ENCODE data around the gene F8.

F8 gene

DNA sequence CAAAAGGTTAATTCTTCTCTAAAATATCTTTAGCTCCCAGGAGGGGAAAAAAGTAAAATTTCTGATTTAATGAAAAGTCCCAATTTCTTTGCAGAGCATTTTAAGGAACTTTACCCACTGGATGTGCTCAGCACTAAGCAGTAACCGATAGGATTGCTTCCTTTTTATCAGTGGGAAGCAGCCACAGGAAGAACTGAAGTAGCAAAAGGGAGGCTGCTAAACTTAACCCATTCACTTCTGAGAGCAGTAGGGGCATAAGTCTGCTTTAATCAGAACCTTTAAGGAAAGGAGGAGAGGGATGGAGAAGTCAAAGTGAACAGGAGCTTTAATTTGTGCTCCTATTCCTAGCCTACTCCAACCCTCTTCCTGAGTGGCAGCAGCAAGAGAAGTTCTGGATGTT is at the start of gene F8:
Gene F8, minus strand, starts transcription at position 139 of the 400 bp plus-strand sequence. CDS start 171 bp downstream, outside the sequence.
- H2AFZ ChIP-seq (ENCODE audit: low read length) = peak within 1 kb of the TSS; percentile 48; the same call in 1 of the 2 replicates
- no peak for TF ChIP-seq EZH2phosphoT487 (IDR thresholded peaks at IDR 0.05; ENCODE audit: borderline replicate concordance)
- TF ChIP-seq, protein P1, sequence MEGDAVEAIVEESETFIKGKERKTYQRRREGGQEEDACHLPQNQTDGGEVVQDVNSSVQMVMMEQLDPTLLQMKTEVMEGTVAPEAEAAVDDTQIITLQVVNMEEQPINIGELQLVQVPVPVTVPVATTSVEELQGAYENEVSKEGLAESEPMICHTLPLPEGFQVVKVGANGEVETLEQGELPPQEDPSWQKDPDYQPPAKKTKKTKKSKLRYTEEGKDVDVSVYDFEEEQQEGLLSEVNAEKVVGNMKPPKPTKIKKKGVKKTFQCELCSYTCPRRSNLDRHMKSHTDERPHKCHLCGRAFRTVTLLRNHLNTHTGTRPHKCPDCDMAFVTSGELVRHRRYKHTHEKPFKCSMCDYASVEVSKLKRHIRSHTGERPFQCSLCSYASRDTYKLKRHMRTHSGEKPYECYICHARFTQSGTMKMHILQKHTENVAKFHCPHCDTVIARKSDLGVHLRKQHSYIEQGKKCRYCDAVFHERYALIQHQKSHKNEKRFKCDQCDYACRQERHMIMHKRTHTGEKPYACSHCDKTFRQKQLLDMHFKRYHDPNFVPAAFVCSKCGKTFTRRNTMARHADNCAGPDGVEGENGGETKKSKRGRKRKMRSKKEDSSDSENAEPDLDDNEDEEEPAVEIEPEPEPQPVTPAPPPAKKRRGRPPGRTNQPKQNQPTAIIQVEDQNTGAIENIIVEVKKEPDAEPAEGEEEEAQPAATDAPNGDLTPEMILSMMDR (conservative IDR thresholded peaks at IDR 0.05; ENCODE audit: low read length) = no peak
- H4K20me1 ChIP-seq (ENCODE audit: insufficient read depth, low read length, poor library complexity, severe bottlenecking) = no peaks in the 10 kb centered on the region
- H3K9me2 ChIP-seq (replicated peaks; ENCODE audit: low read depth, low read length) = no peaks in the 10 kb centered on the region
- H3K27me3 ChIP-seq (ENCODE audit: insufficient read depth, low read length, poor library complexity, severe bottlenecking) = no peaks in the 10 kb centered on the region
- peaks cover 5% of the 10 kb centered on the region for H3F3A ChIP-seq (ENCODE audit: low read depth)
- H3K79me2 ChIP-seq (ENCODE audit: insufficient read depth, low read length) = peaks cover under 1% of the 10 kb centered on the region; the same call in 1 of the 2 replicates
- H3K4me2 ChIP-seq (ENCODE audit: low read depth, low read length, poor library complexity, severe bottlenecking) = peak within 1 kb of the TSS; percentile 47
- H3K4me3 ChIP-seq (ENCODE audit: low read length, poor library complexity, severe bottlenecking) = peak within 1 kb of the TSS; percentile 24
- no peak within 1 kb of the TSS for H3K9ac ChIP-seq (ENCODE audit: low read depth, low read length, poor library complexity, severe bottlenecking)
- no peaks in the 10 kb centered on the region for H3K36me3 ChIP-seq (ENCODE audit: insufficient read depth, low read length)
- no peaks in the 10 kb centered on the region for H3K9me3 ChIP-seq (ENCODE audit: insufficient read depth, low read depth, low read length)
- H3K4me1 ChIP-seq (ENCODE audit: insufficient read depth, low read length, poor library complexity, severe bottlenecking) = no peaks in the 10 kb centered on the region

GRCh38 chrX:155071694-155072280 is 49.3 kb upstream of the F8 start:
- Histone ChIP-seq H4K20me1 (ENCODE audit: insufficient read depth, low read length, poor library complexity, severe bottlenecking) (peaks cover 9% of the 10 kb centered on the region), H3K36me3 (ENCODE audit: insufficient read depth, low read length) (no peaks in the 10 kb centered on the region; the same call in 1 of the 2 replicates), H3K9me3 (ENCODE audit: insufficient read depth, low read depth, low read length) (no peaks in the 10 kb centered on the region), H3K9ac (ENCODE audit: low read depth, low read length, poor library complexity, severe bottlenecking) (peak overlapping the region; percentile 95), H2AFZ (ENCODE audit: low read length) (peak overlapping the region; percentile 96), H3K4me3 (ENCODE audit: low read length, poor library complexity, severe bottlenecking) (peak overlapping the region; percentile 98), H3F3A (ENCODE audit: low read depth) (no peaks in the 10 kb centered on the region), H3K4me2 (ENCODE audit: low read depth, low read length, poor library complexity, severe bottlenecking) (peak overlapping the region; percentile 86), H3K4me1 (ENCODE audit: insufficient read depth, low read length, poor library complexity, severe bottlenecking) (peaks cover 43% of the 10 kb centered on the region), H3K9me2 (replicated peaks; ENCODE audit: low read depth, low read length) (no peaks in the 10 kb centered on the region), H3K79me2 (ENCODE audit: insufficient read depth, low read length) (peaks cover 69% of the 10 kb centered on the region), H3K27me3 (ENCODE audit: insufficient read depth, low read length, poor library complexity, severe bottlenecking) (no peaks in the 10 kb centered on the region)
- TF ChIP-seq EZH2phosphoT487 (IDR thresholded peaks at IDR 0.05; ENCODE audit: borderline replicate concordance) = no peak
- TF ChIP-seq, protein P1 (conservative IDR thresholded peaks at IDR 0.05; ENCODE audit: low read length) = no peak

- Histone ChIP-seq H3K4me2 (ENCODE audit: low read depth, low read length, poor library complexity, severe bottlenecking) (peak within 1 kb of the TSS; percentile 96), H3K4me1 (ENCODE audit: insufficient read depth, low read length, poor library complexity, severe bottlenecking) (peaks cover 43% of the 10 kb centered on the region), H3K9me2 (replicated peaks; ENCODE audit: low read depth, low read length) (no peaks in the 10 kb centered on the region), H3K79me2 (ENCODE audit: insufficient read depth, low read length) (peaks cover 69% of the 10 kb centered on the region), H2AFZ (ENCODE audit: low read length) (peak within 1 kb of the TSS; percentile 96), H3K36me3 (ENCODE audit: insufficient read depth, low read length) (no peaks in the 10 kb centered on the region; the same call in 1 of the 2 replicates), H3K9ac (ENCODE audit: low read depth, low read length, poor library complexity, severe bottlenecking) (peak within 1 kb of the TSS; percentile 95), H3F3A (ENCODE audit: low read depth) (no peaks in the 10 kb centered on the region), H4K20me1 (ENCODE audit: insufficient read depth, low read length, poor library complexity, severe bottlenecking) (peaks cover 9% of the 10 kb centered on the region), H3K9me3 (ENCODE audit: insufficient read depth, low read depth, low read length) (no peaks in the 10 kb centered on the region), H3K27me3 (ENCODE audit: insufficient read depth, low read length, poor library complexity, severe bottlenecking) (no peaks in the 10 kb centered on the region), H3K4me3 (ENCODE audit: low read length, poor library complexity, severe bottlenecking) (peak within 1 kb of the TSS; percentile 98)
- TF ChIP-seq, protein P1 (conservative IDR thresholded peaks at IDR 0.05; ENCODE audit: low read length) = no peak
- TF ChIP-seq EZH2phosphoT487 (IDR thresholded peaks at IDR 0.05; ENCODE audit: borderline replicate concordance) = no peak
Observed at GRCh38 chrX:155070975-155071693, 48.6 kb upstream of the F8 start, which contains the start of the genes BRCC3, CMC4 and MTCP1. Gene BRCC3 (plus strand): TSS chrX:155071508. CDS start chrX:155071528, 20 bp downstream. Gene CMC4 (minus strand): TSS chrX:155071136. CDS start chrX:155064023, 7,113 bp downstream. Gene MTCP1 (minus strand): TSS chrX:155071136. CDS start chrX:155066010, 5,126 bp downstream.
